T-cell (primary cell): Measurements from ENCODE around the gene ADAT1. TPM values are rescaled to one million over a fixed set of nuclear protein-coding genes. Genes with fewer than 3 reads are reported as not detected.
A peak's percentile ranks its signal among the peaks of the same experiment; 100 is the strongest.

Source experiments
- ATAC-seq, 4 experiments: fragments of 200-7000 bp in 3 of 4; fragments of 150-1000 bp in 1 of 4; cut with Tn5 transposase; replicated peaks in 1 of 4; 1 replicate in 3 of 4; 2 replicates in 1 of 4; pipeline ENCODE4 v1.10.0; 2021; ENCODE audit warnings: moderate library complexity in 3 of 4, mild to moderate bottlenecking in 2 of 4, moderate number of reproducible peaks in 1 of 4
- CTCF ChIA-PET, 2 donors: fragments of 300-600 bp; sonication (Branson Sonifier 250); formaldehyde crosslinking; loops; one replicate each; lab custom pipeline; 2022; ENCODE audit warnings: antibody characterized with exemption in 2 of 2; lab: Charles Lee
- POLR2A ChIA-PET, 2 donors: fragments of 300-600 bp; sonication (Branson Sonifier 250); formaldehyde crosslinking; loops; one replicate each; lab custom pipeline; 2022; ENCODE audit warnings: antibody characterized with exemption in 2 of 2; lab: Charles Lee
- DNase-seq, 35 experiments: peaks; one replicate each; pipeline versions ENCODE4 v3.0.0 to v3.0.0-alpha.2; 2013 to 2023
- H3K27ac ChIP-seq: one replicate; pipeline ENCODE4 v1.5.1; 2013; ENCODE audit warnings: low read length
- H3K27me3 ChIP-seq, 2 experiments: replicated peaks in 1 of 2; 1 replicate in 1 of 2; 2 replicates in 1 of 2; pipeline versions ENCODE4 v1.6.1 to v1.7.0; 2013; ENCODE audit warnings: low read length in 1 of 2, mixed read lengths in 1 of 2; ENCODE audit not compliant: control insufficient read depth in 2 of 2, insufficient read depth in 2 of 2; ENCODE audit errors: extremely low read depth in 1 of 2
- H3K36me3 ChIP-seq, 2 donors: 1 replicate in 1 of 2; 2 replicates in 1 of 2; pipeline versions ENCODE4 v1.6.1 to v1.7.0; 2013; ENCODE audit warnings: low read length in 1 of 2; ENCODE audit not compliant: control insufficient read depth in 2 of 2, insufficient read depth in 1 of 2; ENCODE audit errors: extremely low read depth in 1 of 2
- H3K4me1 ChIP-seq, 2 experiments: 1 replicate in 1 of 2; 2 replicates in 1 of 2; pipeline versions ENCODE4 v1.6.1 to v1.7.0; 2013; ENCODE audit warnings: low read length in 2 of 2, mixed read lengths in 1 of 2; ENCODE audit not compliant: insufficient read depth in 2 of 2, control insufficient read depth in 1 of 2; ENCODE audit errors: extremely low read depth in 1 of 2
- H3K4me3 ChIP-seq, 2 donors: 1 replicate in 1 of 2; 2 replicates in 1 of 2; pipeline versions ENCODE4 v1.5.1 to v1.7.0; 2013; ENCODE audit warnings: mild to moderate bottlenecking in 2 of 2, low read length in 1 of 2, moderate library complexity in 1 of 2; ENCODE audit not compliant: control insufficient read depth in 1 of 2; ENCODE audit errors: extremely low read depth in 1 of 2
- H3K9me3 ChIP-seq: 2 replicates; pipeline ENCODE4 v1.7.0; 2013
- H3K27ac Mint-ChIP-seq, 2 donors: one replicate each; pipeline ENCODE4 v1.8.0; 2020 to 2021; ENCODE audit warnings: mild to moderate bottlenecking in 2 of 2, mixed read lengths in 2 of 2
- H3K27me3 Mint-ChIP-seq, 2 donors: one replicate each; pipeline ENCODE4 v1.8.0; 2021 to 2022; ENCODE audit warnings: mixed read lengths in 2 of 2
- H3K36me3 Mint-ChIP-seq: one replicate; pipeline ENCODE4 v1.8.0; 2021; ENCODE audit warnings: mixed read lengths
- H3K4me1 Mint-ChIP-seq, 3 donors: one replicate each; pipeline ENCODE4 v1.8.0; 2020 to 2022; ENCODE audit warnings: mixed read lengths in 3 of 3, mild to moderate bottlenecking in 1 of 3
- H3K4me3 Mint-ChIP-seq, 3 donors: one replicate each; pipeline ENCODE4 v1.8.0; 2020 to 2022; ENCODE audit warnings: mild to moderate bottlenecking in 3 of 3, mixed read lengths in 3 of 3, moderate library complexity in 3 of 3
- H3K9me3 Mint-ChIP-seq, 3 donors: one replicate each; pipeline ENCODE4 v1.8.0; 2020 to 2022; ENCODE audit warnings: mixed read lengths in 3 of 3
- WGBS: methylation state at CpG from one replicate; pipeline ENCODE4 v1.1.5; 2013; ENCODE audit warnings: missing lambda C conversion rate; ENCODE audit not compliant: insufficient coverage; 5-methylcytosine and 5-hydroxymethylcytosine counted together
- total RNA-seq, 35 experiments: library from RNA in 6 of 35; stranded (reverse) in 6 of 35; fragments of 120-200 nt in 1 of 35; gene quantifications; one replicate each; pipeline versions ENCODE4 v1.2.1 to v1.2.4 and lab custom pipeline; 2013 to 2026

ADAT1 gene
- total RNA-seq, 5 donors from 2014 or later (not counting 1 experiment from before 2014, with no cell fraction given), result 62.9 to 79.2 (median 72.0) TPM

GRCh38 chr16:75627851-75628250 is 4.8 kb upstream of the ADAT1 start:
- DNase-seq (peak in 1 of 35 experiments; percentile 48), ATAC-seq (peak in 1 of 4 experiments; percentile 22)
- WGBS, result 17% methylated on average over 1 of the region's 3 CpGs
- Histone ChIP-seq H3K27me3 (no peaks in the 10 kb centered on the region), H3K4me3 (no peak overlapping the region), H3K4me1 (peaks cover 20 to 28% of the 10 kb centered on the region in 2 experiments), H3K27ac (peak overlapping the region; percentile 56), H3K36me3 (peaks cover 8 to 67% of the 10 kb centered on the region in 2 donors), H3K9me3 (no peaks in the 10 kb centered on the region)
- Mint-ChIP-seq H3K4me3 (peak overlapping the region in 1 of 3 donors; percentile 44), H3K9me3 (no peaks in the 10 kb centered on the region), H3K27me3 (no peaks in the 10 kb centered on the region), H3K36me3 (peaks cover 56% of the 10 kb centered on the region), H3K27ac (peak overlapping the region; percentile 78 to 84), H3K4me1 (peaks cover 31 to 57% (median 38%) of the 10 kb centered on the region in 3 donors)
- ChIA-PET POLR2A (interaction anchor here in 1 of 2 donors (0.5 to 1.3 kb wide), 3 partner anchors 10 to 20 kb away, joined by 3 to 11 read pairs (median 4); partner anchors contain the start of genes KARS1 and TERF2IP), CTCF (interaction anchor here in 1 of 2 donors (0.7 to 0.9 kb wide), 2 partner anchors 18 to 19 kb away, joined by 3 to 4 read pairs; partner anchors contain the start of genes KARS1 and TERF2IP)

GRCh38 chr16:75626806-75627205 is 3.7 kb upstream of the ADAT1 start:
- Histone ChIP-seq H3K27me3 (no peaks in the 10 kb centered on the region), H3K27ac (peak overlapping the region; percentile 56), H3K9me3 (no peaks in the 10 kb centered on the region), H3K4me3 (no peak overlapping the region), H3K4me1 (peaks cover 20 to 38% of the 10 kb centered on the region in 2 experiments), H3K36me3 (peaks cover 5 to 58% of the 10 kb centered on the region in 2 donors)
- H3K4me3 Mint-ChIP-seq, result peak overlapping the region in 1 of 3 donors; percentile 44
- 100% methylated on average over 4 of the region's 4 CpGs for WGBS
- H3K4me1 Mint-ChIP-seq, result peaks cover 39 to 65% (median 47%) of the 10 kb centered on the region in 3 donors
- no peak for DNase-seq
- CTCF ChIA-PET, result no interaction called here
- H3K27ac Mint-ChIP-seq, result peak overlapping the region; percentile 84 to 85
- H3K27me3 Mint-ChIP-seq, result no peaks in the 10 kb centered on the region
- no peaks in the 10 kb centered on the region for H3K9me3 Mint-ChIP-seq
- POLR2A ChIA-PET, result no interaction called here
- no peak for ATAC-seq
- H3K36me3 Mint-ChIP-seq, result peaks cover 56% of the 10 kb centered on the region

- Mint-ChIP-seq H3K4me1 (peaks cover 57 to 83% (median 66%) of the 10 kb centered on the region in 3 donors), H3K9me3 (no peaks in the 10 kb centered on the region), H3K36me3 (peaks cover 51% of the 10 kb centered on the region), H3K27ac (peak overlapping the region in 1 of 2 donors; percentile 31), H3K4me3 (peak overlapping the region; percentile 10 to 94 (median 29)), H3K27me3 (no peaks in the 10 kb centered on the region)
- ChIA-PET CTCF (interaction anchor here in 1 of 2 donors (0.6 kb wide), 1 partner anchor 107 kb away, joined by 3 read pairs; no protein-coding TSS in a partner anchor), POLR2A (no interaction called here)
- 100% methylated on average over 2 of the region's 4 CpGs for WGBS
- ATAC-seq, result no peak
- Histone ChIP-seq H3K4me1 (peaks cover 29 to 54% of the 10 kb centered on the region in 2 experiments), H3K36me3 (peaks cover 5 to 45% of the 10 kb centered on the region in 2 donors), H3K4me3 (no peak overlapping the region), H3K9me3 (no peaks in the 10 kb centered on the region), H3K27ac (no peak overlapping the region), H3K27me3 (no peaks in the 10 kb centered on the region)
- no peak for DNase-seq
These were observed 1.8 kb upstream of the ADAT1 start for GRCh38 chr16:75624921-75625334.

GRCh38 chr16:75621170-75621477 is 2.0 kb downstream of the ADAT1 start:
- Histone ChIP-seq H3K9me3 (no peaks in the 10 kb centered on the region), H3K27ac (peak overlapping the region; percentile 91), H3K36me3 (peaks cover 5 to 26% of the 10 kb centered on the region in 2 donors), H3K4me1 (peaks cover 9 to 59% of the 10 kb centered on the region in 2 experiments), H3K27me3 (no peaks in the 10 kb centered on the region), H3K4me3 (no peak overlapping the region)
- ChIA-PET POLR2A (interaction anchor here (0.6 to 3.6 kb wide), 6 partner anchors 10 to 57 kb away, joined by 3 to 59 read pairs (median 6); partner anchors contain the start of genes KARS1 (in 2 of the 2), TERF2IP (in 2 of the 2) and GABARAPL2 (in 1 of the 2)), CTCF (interaction anchor here (0.5 to 3.0 kb wide), 9 partner anchors 9 to 196 kb away, joined by 3 to 27 read pairs (median 4); partner anchors contain the start of genes GABARAPL2 (in 1 of the 2), KARS1 (in 1 of the 2), TERF2IP (in 1 of the 2) and TMEM170A (in 1 of the 2))
- peak in 1 of 35 experiments; percentile 55 for DNase-seq
- Mint-ChIP-seq H3K36me3 (peaks cover 39% of the 10 kb centered on the region), H3K4me1 (peaks cover 57 to 65% (median 60%) of the 10 kb centered on the region in 3 donors), H3K27ac (peak overlapping the region; percentile 86 to 96), H3K9me3 (no peaks in the 10 kb centered on the region), H3K4me3 (peak overlapping the region; percentile 94 to 96 (median 95)), H3K27me3 (no peaks in the 10 kb centered on the region)
- no peak for ATAC-seq
- no CpG with 5 or more reads among the region's 2 CpGs for WGBS

- H3K27ac ChIP-seq, result peak overlapping the region; percentile 91
- no peak overlapping the region for H3K4me3 ChIP-seq
- peaks cover 5 to 24% of the 10 kb centered on the region in 2 donors for H3K36me3 ChIP-seq
- H3K9me3 ChIP-seq, result no peaks in the 10 kb centered on the region
- no peaks in the 10 kb centered on the region for H3K27me3 ChIP-seq
- H3K27ac Mint-ChIP-seq, result peak overlapping the region; percentile 86 to 96
- ChIA-PET POLR2A (interaction anchor here (0.6 to 3.6 kb wide), 4 partner anchors 11 to 614 kb away, joined by 4 to 59 read pairs (median 6); partner anchors contain the start of genes KARS1 (in 1 of the 2) and TERF2IP (in 1 of the 2)), CTCF (interaction anchor here (0.5 to 3.0 kb wide), 6 partner anchors 9 to 100 kb away, joined by 3 to 27 read pairs (median 3); partner anchors contain the start of genes KARS1 (in 1 of the 2), TERF2IP (in 1 of the 2) and TMEM231 (in 1 of the 2))
- peak overlapping the region; percentile 49 to 96 (median 94) for H3K4me3 Mint-ChIP-seq
- H3K36me3 Mint-ChIP-seq, result peaks cover 37% of the 10 kb centered on the region
- peak; percentile 5 to 87 (median 56) for DNase-seq
- H3K4me1 ChIP-seq, result peaks cover 9 to 64% of the 10 kb centered on the region in 2 experiments
- ATAC-seq, result peak in 1 of 4 experiments; percentile 19
- peaks cover 63% of the 10 kb centered on the region in 3 donors for H3K4me1 Mint-ChIP-seq
- H3K27me3 Mint-ChIP-seq, result no peaks in the 10 kb centered on the region
- 59% methylated on average over 14 of the region's 20 CpGs for WGBS
- no peaks in the 10 kb centered on the region for H3K9me3 Mint-ChIP-seq
These were observed 2.5 kb downstream of the ADAT1 start for GRCh38 chr16:75620326-75621169.
